Activated naive CD8-positive, alpha-beta T cell treated with anti-CD3 and anti-CD28 coated beads, Interleukin-2, amount 50 U/mL, for 24 hours (primary cell): ENCODE data around the gene SHE.

Experiments used
- ATAC-seq: fragments of 150-1000 bp; cut with Tn5 transposase; one replicate; pipeline ENCODE4 v1.10.0; 2021
- DNase-seq: peaks from one replicate; pipeline ENCODE4 v3.0.0; 2021
- H3K27ac Mint-ChIP-seq: one replicate; pipeline ENCODE4 v1.8.0; 2021; ENCODE audit warnings: mild to moderate bottlenecking, mixed read lengths
- H3K27me3 Mint-ChIP-seq: one replicate; pipeline ENCODE4 v1.8.0; 2021; ENCODE audit warnings: mixed read lengths
- H3K36me3 Mint-ChIP-seq: one replicate; pipeline ENCODE4 v1.8.0; 2021; ENCODE audit warnings: low read depth, mixed read lengths
- H3K4me1 Mint-ChIP-seq: one replicate; pipeline ENCODE4 v1.8.0; 2021; ENCODE audit warnings: mixed read lengths
- H3K4me3 Mint-ChIP-seq: one replicate; pipeline ENCODE4 v1.8.0; 2021; ENCODE audit warnings: mild to moderate bottlenecking, moderate library complexity, mixed read lengths
- H3K9me3 Mint-ChIP-seq: one replicate; pipeline ENCODE4 v1.8.0; 2021; ENCODE audit warnings: mixed read lengths

Gene SHE

DNA sequence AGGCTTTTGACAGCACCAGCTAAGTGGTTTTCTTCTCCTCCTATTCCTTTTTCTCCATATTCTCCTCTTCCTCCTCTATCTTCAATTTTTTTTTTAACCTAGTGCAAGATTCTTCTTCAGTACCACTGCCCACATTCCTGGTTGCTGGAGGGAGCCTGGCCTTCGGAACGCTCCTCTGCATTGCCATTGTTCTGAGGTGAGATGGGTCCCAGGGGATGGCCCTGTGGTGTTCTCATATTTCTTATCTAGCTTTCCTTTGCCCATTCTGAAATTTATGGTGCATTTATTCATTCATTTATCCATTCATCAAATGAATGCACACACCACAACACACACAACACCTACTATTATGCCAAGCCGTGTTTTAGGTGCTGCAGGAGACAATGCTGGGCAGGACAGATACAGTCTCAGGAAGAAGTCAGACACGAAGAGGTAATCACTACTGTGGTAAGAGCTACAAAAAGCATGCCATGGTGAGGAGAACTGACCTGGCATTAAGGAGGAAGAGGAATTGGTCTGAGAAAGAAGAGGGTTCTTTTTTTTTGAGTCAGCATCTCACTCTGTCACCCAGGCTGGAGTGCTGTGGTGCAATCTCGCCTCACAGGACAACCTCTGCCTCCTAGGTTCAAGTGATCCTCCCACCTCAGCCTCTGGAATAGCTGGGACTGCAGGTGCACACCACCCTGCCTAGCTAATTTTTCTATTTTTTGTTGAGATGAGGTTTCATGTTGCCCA is 47.7 kb downstream of the SHE start:
- ATAC-seq = no peak

DNA sequence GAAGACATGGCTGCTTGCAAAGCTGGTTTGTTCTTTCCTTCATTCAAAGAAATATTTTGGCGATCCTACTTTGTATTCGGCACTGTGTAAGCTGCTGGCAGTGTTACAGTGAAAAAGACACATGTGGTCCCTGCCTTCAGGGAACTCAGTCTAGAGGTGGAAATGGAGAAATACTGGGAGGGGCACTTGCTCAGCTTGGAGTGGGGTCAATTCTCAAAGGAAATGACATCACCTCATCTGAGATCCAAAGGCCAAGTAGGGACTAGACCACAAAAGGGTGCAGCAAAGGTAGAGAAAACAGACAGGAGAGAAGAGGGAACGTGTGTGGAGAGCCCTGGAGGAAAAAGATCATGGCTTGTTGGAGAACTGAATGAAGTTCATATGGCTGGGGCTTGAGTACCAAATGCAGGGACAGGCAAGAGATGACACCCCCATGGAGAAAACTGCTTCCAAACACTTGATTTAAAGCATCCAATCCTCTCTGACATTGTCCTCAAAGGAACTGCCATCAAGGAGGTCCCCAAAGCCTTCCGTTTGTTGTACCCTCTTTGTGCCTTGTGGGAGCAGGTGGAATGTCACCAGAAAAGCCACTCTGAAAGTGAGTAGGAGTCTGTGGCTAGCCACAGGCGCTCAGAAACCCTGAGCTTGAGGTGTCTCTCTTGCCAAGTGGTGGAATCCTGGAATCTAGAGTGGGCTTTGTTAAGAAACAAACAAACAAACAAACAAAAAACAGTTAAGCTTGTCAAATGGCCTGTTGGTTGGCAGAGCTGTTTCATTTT is 48.4 kb downstream of the SHE start:
- Mint-ChIP-seq H3K27ac (peak overlapping the region; percentile 28), H3K4me3 (no peak overlapping the region), H3K4me1 (peaks cover 18% of the 10 kb centered on the region), H3K9me3 (no peaks in the 10 kb centered on the region), H3K36me3 (peaks cover 24% of the 10 kb centered on the region), H3K27me3 (peaks cover 17% of the 10 kb centered on the region)
- ATAC-seq (peak; percentile 68), DNase-seq (peak; percentile 34)

More for the DNA sequence above, 47.7 kb downstream of the SHE start:
- peaks cover 24% of the 10 kb centered on the region for H3K36me3 Mint-ChIP-seq
- peaks cover 16% of the 10 kb centered on the region for H3K27me3 Mint-ChIP-seq
- no peak overlapping the region for H3K4me3 Mint-ChIP-seq
- H3K4me1 Mint-ChIP-seq = peaks cover 18% of the 10 kb centered on the region
- no peaks in the 10 kb centered on the region for H3K9me3 Mint-ChIP-seq
- DNase-seq = no peak
- no peak overlapping the region for H3K27ac Mint-ChIP-seq

DNA sequence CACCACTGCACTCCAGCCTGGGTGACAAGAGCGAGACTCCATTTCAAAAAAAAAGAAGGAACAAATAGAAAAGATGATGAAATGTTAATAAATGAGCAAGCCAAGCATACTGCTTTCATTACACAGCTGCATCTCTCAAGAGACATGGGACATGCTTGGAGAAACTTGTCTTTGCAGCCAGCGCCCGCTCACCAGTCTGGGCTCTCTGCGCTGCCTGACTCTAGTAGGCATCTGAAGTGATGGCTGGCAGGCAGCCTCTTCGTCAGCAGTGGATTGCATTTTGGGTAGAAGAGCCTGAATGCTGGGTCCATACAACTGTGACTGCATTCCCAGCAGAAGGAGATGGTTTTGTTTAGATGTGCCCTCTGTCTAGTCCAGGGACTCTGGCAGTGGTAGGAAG is 49.1 kb downstream of the SHE start:
- ATAC-seq (no peak), DNase-seq (no peak)
- H3K36me3 Mint-ChIP-seq = peaks cover 24% of the 10 kb centered on the region
- peaks cover 18% of the 10 kb centered on the region for H3K4me1 Mint-ChIP-seq
- no peaks in the 10 kb centered on the region for H3K9me3 Mint-ChIP-seq
- H3K27ac Mint-ChIP-seq = no peak overlapping the region
- H3K27me3 Mint-ChIP-seq = peaks cover 17% of the 10 kb centered on the region
- H3K4me3 Mint-ChIP-seq = no peak overlapping the region

DNA sequence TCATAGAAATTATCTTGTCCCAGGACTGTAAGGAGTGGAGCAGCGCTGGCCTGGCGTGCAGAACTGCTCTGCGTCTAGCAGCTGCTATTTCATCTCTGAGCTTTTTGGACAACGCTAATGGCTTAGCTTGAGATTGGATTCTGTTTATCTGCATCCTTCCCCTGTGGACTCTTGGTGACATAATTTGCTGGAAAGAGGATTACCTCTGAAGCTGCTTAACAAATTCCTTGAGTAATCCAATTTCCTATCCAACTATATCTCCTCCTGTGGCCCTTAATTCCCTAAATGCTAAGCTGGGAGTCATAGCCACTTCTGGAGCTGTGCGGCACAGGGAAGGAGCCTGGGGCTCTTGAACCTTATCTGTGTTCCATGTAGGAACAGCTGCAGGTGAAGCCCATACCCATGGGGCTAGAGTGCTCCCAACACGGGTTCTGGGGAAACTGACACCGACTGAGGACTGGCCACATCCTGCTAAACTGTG is 53.8 kb downstream of the SHE start:
- no peak overlapping the region for H3K27ac Mint-ChIP-seq
- ATAC-seq (no peak), DNase-seq (no peak)
- H3K27me3 Mint-ChIP-seq = peaks cover 18% of the 10 kb centered on the region
- no peak overlapping the region for H3K4me3 Mint-ChIP-seq
- peaks cover 13% of the 10 kb centered on the region for H3K36me3 Mint-ChIP-seq
- no peaks in the 10 kb centered on the region for H3K9me3 Mint-ChIP-seq
- peaks cover 25% of the 10 kb centered on the region for H3K4me1 Mint-ChIP-seq

DNA sequence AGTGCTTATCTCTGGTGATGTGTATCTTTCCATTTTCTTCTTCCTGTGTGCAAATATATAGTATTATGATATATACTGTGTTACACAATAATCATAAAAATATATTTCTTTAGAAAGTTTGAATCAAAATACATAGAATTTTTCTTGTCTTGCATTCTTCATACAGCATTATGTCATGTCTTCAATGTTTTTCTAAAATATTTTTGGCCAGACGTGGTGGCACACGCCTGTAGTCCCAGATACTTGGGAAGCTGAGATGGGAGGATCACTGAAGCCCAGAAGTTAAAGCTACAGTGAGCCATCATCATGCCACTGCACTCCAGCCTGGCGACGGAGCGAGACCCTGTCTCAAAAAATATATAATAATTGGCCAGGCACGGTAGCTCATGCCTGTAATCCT is 55.4 kb downstream of the SHE start:
- Mint-ChIP-seq H3K4me3 (no peak overlapping the region), H3K27ac (no peak overlapping the region), H3K4me1 (peaks cover 33% of the 10 kb centered on the region), H3K9me3 (no peaks in the 10 kb centered on the region), H3K36me3 (peaks cover 7% of the 10 kb centered on the region), H3K27me3 (peaks cover 14% of the 10 kb centered on the region)
- ATAC-seq = no peak
- no peak for DNase-seq

DNA sequence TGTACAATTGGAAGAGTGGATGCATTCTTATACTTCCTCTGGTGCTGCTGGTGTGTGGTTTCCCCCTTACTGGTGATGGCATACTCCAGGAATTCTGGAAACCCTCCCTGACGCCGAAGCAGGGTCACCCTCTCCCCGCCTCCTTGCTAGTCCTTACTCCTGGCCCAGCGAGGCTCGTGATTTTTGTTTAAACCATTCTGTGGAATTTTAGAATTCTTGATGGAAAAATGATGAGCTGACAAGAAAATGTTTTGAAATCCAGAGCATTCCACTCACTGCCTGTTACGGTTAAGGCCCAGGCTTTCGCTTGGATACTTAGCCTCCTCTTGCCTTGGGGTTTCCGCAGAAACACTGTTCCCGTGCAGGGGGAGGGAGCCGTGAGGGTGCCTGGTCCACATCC is 55.9 kb downstream of the SHE start:
- no peak for ATAC-seq
- H3K4me1 Mint-ChIP-seq = peaks cover 38% of the 10 kb centered on the region
- H3K4me3 Mint-ChIP-seq = no peak overlapping the region
- no peak for DNase-seq
- peaks cover 12% of the 10 kb centered on the region for H3K27me3 Mint-ChIP-seq
- no peak overlapping the region for H3K27ac Mint-ChIP-seq
- H3K36me3 Mint-ChIP-seq = peaks cover 6% of the 10 kb centered on the region
- H3K9me3 Mint-ChIP-seq = no peaks in the 10 kb centered on the region

DNA sequence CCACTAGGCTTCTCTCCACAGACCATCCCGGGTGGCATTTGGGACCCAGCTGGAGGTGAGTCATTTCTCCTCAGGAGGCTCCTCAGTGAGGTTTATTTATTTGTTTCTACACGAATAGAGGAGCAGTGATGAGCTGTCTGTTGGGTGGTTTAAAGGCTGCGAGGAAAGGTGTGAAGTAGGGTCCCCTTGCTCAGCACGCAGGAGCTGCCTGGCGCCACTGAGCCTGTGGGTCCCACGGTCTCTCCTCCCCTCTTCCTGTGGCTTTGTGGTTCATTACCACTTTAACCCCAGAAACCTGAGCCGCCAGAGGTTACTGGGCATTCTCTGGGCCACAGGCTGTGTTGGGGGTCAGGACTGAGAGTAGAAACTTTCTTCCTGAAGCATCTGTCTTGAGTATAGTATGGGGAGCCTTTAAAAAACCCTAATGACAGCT is 57.2 kb downstream of the SHE start:
- peak; percentile 87 for ATAC-seq
- Mint-ChIP-seq H3K4me1 (peaks cover 50% of the 10 kb centered on the region), H3K4me3 (no peak overlapping the region), H3K27ac (peak overlapping the region; percentile 75), H3K27me3 (peaks cover 10% of the 10 kb centered on the region), H3K36me3 (peaks cover 7% of the 10 kb centered on the region), H3K9me3 (no peaks in the 10 kb centered on the region)
- DNase-seq = peak; percentile 55

DNA sequence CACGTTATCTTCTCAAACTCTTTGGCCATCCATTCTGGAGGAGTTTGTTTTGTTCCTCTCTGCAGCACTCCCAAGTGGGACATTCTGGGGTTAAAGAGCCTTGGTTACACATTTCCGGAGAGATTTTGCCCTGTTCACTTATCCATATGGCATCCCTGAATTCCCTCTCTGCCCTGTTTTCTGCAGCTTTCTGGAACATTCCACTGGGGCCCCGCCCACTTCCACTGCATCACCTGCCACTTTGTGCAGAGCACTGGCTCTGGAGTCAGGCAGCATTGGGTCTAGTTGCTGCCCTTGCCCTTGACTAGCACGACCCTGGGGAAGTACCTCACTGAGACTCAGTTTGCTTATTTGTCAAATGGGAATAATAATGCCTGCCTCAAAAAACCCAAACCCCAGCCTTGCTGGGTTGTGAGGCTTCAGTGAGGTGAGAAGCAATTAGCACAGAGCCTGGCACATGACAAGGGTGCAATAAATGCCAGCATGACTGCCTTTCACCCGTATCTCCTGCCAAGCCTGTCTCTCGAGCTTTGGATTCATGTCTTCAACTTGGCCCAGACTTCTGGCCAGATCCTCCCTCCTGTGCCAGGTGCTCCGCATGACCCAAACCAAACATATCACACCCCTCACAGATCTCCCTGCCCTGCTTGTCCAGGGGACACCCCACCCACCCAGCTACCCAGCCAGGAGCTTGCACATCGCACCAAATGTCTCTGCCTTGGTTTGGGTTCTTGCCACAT is 58.8 kb downstream of the SHE start:
- Mint-ChIP-seq H3K9me3 (no peaks in the 10 kb centered on the region), H3K27me3 (peaks cover 8% of the 10 kb centered on the region), H3K4me3 (no peak overlapping the region), H3K36me3 (peaks cover 7% of the 10 kb centered on the region), H3K4me1 (peaks cover 64% of the 10 kb centered on the region), H3K27ac (no peak overlapping the region)
- DNase-seq (no peak), ATAC-seq (no peak)

DNA sequence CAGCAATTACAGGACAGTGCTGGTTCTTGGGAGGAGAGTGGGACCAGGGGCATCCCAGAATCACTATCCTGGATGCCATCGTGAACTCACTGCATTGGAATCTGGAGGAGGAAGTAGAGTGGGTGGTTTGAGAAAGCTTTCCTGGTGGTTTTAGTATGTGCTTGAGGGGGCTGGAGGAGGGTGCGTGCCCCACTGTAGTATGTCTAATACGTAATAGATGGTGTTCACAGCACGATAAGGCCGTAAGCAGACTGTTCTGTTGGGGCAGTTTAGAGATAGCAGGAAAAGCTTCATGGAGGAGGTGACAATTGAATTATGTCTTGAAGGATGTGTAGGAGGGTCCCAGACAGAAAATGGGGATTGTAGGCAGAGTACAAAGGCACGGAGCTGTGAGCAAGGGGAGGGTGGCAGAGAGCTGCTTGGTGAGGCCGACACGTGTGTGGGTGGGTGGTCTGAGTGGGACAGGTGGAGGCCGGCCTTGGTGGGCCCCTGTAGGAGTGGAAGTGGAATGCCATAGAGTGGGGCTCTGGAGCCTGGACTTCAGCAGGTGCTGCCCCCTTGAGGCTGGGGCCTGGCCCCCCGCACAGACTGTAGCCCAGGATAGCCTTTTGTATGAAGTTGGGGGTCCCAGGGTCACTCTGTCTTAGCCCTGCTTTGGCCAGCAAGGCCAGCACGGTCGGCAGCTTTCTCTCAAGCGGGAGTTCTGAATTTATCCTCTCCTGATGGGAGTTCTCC is 60.0 kb downstream of the SHE start:
- peaks cover 7% of the 10 kb centered on the region for H3K36me3 Mint-ChIP-seq
- no peak overlapping the region for H3K27ac Mint-ChIP-seq
- peak; percentile 33 for DNase-seq
- H3K9me3 Mint-ChIP-seq = no peaks in the 10 kb centered on the region
- H3K4me1 Mint-ChIP-seq = peaks cover 69% of the 10 kb centered on the region
- no peak overlapping the region for H3K4me3 Mint-ChIP-seq
- peaks cover 8% of the 10 kb centered on the region for H3K27me3 Mint-ChIP-seq
- ATAC-seq = no peak

DNA sequence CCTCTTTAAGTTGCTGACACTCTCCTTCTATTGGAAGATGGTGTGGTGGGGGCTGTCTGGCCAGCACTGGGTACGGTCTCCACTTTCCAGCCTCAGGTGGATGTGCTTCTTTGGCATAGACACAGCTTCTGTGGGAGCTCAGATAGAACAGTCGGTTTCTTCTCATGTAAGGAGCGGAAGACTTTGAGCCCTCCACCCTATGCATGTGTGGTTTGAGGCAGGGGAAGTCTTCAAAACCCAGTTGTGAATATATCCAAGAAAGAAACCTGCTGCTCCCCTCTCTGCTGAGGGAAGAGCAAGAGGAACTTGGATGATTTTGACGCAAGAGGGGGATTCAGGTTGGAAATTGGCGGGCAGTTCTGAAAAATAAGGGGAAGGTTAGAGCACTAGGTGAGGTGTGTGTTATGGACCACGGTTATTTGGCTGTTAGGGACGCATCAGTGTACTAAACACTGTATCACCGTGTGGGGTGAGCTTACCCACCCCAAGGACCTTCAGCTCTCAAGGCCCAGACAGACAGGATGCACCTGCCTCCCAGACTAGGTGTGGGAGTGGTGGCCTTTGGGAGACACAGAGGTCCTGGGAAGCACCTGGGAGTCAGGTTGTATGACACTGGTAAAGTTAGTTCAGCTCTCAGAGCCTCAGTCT is 60.8 kb downstream of the SHE start:
- peaks cover 7% of the 10 kb centered on the region for H3K36me3 Mint-ChIP-seq
- H3K4me1 Mint-ChIP-seq = peaks cover 69% of the 10 kb centered on the region
- peaks cover 8% of the 10 kb centered on the region for H3K27me3 Mint-ChIP-seq
- H3K4me3 Mint-ChIP-seq = no peak overlapping the region
- DNase-seq = no peak
- no peak for ATAC-seq
- H3K9me3 Mint-ChIP-seq = no peaks in the 10 kb centered on the region
- H3K27ac Mint-ChIP-seq = peak overlapping the region; percentile 34

DNA sequence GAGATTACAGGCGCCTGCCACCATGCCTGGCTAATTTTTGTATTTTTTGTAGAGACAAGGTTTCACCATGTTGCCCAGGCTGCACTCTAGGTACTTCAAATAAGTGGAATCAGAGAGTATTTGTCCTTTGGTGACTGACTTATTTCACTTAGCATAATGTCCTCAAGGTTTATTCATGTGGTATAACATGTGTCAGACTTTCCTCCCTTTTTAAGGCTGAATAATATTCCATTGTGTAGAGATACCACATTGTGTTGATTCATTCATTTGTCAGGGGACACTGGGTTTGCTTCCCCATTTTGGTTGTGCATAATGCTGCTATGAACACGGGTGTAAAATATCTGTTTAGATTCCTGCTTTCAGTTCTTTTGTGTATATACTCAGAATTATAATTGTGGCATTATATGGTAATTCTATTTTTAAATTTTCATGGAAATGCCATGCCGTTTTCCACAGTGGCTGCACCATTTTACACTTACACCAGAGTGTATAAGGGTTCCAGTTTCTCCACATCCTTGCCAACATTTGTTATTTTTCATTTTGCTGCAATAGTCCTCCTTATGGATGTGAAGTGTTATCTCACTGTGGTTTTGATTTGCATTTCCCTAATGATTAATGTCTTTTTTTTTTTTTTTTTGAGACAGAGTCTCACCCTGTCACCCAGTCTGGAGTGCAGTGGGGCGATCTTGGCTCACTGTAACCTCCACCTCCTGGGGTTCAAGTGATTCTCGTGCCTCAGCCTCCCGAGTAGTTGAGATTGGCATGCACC is 62.0 kb downstream of the SHE start:
- Mint-ChIP-seq H3K27me3 (peaks cover 8% of the 10 kb centered on the region), H3K36me3 (peaks cover 7% of the 10 kb centered on the region), H3K4me1 (peaks cover 61% of the 10 kb centered on the region), H3K27ac (peak overlapping the region; percentile 95), H3K9me3 (no peaks in the 10 kb centered on the region), H3K4me3 (peak overlapping the region; percentile 70)
- DNase-seq (no peak), ATAC-seq (peak; percentile 71)

DNA sequence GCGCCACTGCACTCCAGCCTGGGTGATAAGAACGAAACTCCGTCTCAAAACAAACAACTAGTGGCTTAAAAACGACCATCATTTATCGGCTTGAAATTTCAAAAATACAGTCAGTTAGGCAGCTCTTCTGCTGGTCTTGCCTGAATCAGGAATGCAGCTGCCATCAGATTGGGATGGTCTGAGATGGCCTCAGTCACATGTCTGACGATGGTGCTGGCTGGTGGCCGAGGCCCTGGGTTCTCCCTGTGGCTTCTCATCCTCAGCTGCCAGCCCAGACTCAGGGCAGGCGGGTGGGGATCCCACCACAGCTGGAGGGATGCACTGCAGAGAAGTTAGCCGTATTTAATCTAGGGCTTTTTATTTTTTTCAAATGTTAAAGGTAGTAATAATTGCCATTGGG is 65.8 kb downstream of the SHE start:
- ATAC-seq = no peak
- no peak for DNase-seq
- H3K9me3 Mint-ChIP-seq = no peaks in the 10 kb centered on the region
- H3K27ac Mint-ChIP-seq = no peak overlapping the region
- peaks cover 4% of the 10 kb centered on the region for H3K36me3 Mint-ChIP-seq
- no peak overlapping the region for H3K4me3 Mint-ChIP-seq
- H3K4me1 Mint-ChIP-seq = peaks cover 54% of the 10 kb centered on the region
- H3K27me3 Mint-ChIP-seq = no peaks in the 10 kb centered on the region

DNA sequence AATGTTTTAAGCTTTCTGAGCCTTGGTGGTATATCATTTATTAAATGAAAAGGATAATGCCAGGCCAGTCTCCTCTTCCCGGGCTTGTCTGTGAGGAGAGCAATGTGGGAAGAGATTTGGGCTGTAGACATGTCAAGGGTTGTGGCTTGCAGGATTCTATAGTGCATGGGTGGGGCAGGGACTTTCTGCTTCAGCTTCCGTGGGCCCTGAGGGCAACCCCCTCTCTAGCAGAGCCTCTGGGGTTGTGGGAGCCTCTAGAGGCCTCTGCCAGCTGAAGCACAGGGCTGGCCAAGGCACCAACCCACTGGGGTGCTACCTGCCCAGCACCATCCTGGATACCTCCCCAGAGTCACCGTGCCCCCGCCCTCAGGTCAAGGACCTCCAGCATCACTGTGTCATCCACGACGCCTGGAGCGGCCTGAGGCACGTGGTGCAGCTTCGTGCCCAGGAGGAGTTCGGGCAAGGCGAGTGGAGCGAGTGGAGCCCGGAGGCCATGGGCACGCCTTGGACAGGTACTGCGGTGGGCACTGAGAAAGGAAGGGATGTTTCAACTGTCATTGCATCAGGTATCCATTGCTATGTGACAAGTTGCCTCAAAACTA is 66.5 kb downstream of the SHE start:
- no peaks in the 10 kb centered on the region for H3K36me3 Mint-ChIP-seq
- no peak overlapping the region for H3K4me3 Mint-ChIP-seq
- DNase-seq = no peak
- no peaks in the 10 kb centered on the region for H3K27me3 Mint-ChIP-seq
- peaks cover 53% of the 10 kb centered on the region for H3K4me1 Mint-ChIP-seq
- no peaks in the 10 kb centered on the region for H3K9me3 Mint-ChIP-seq
- no peak overlapping the region for H3K27ac Mint-ChIP-seq
- ATAC-seq = no peak
